UCSD-AML1 (cell line): Measurements from ENCODE around the gene OR2C3.
"Not testable (repeated sequence)": the region's sequence is repeated elsewhere in the genome, so short reads cannot be mapped to it uniquely, and the experiment has no call there.

Source experiments
- DNase-seq: peaks from one replicate; lab custom pipeline; 2025; ENCODE audit not compliant: unreplicated experiment; lab: John Stamatoyannopoulos, UW

OR2C3 gene

DNA sequence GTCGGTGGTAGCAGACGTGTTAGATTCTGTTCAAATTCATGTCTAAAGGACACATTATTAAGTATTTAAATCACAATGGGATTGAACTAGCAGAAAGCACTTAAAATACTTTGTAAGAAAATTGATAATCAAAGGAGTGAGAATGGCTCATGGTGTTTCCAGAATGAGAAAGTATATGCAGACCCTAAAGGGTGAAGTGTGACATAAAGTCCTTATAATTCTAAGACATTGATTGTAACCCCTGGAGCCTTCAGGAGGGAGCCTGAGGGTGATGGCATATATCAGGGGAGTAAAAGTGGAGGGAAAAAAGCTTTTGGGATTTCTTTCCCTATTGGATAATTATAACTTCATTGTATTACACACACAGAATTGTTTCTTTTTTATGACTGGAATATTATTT is at the start of gene OR2C3:
Gene OR2C3, minus strand, starts transcription at position 101 of the 400 bp plus-strand sequence. CDS start 3,929 bp downstream, outside the sequence.
- DNase-seq: no peak

DNA sequence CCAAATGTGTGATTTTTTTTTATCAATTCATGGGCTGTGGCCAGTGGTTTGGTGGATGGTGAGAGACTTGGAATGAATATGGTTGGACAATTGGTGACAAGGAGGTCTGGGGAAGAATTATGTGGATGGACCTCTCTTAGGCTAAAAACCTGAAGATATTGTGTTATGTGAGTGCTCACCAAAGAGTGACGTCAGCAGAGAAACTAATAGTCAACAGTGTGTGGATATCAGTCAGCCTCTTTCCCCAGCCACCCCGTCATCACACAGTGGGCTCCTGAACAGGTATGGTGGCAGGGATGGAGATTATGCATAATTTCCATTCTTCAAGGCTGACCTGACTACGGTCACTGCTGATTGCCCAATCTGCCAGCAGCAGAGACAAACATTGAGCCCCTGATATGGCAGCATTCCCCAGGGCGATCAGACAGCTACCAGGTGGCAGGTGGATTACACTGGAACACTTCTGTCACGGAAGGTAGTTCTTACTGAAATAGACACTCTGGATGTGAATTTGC is 42.8 kb upstream of the OR2C3 start:
- no peak for DNase-seq

DNA sequence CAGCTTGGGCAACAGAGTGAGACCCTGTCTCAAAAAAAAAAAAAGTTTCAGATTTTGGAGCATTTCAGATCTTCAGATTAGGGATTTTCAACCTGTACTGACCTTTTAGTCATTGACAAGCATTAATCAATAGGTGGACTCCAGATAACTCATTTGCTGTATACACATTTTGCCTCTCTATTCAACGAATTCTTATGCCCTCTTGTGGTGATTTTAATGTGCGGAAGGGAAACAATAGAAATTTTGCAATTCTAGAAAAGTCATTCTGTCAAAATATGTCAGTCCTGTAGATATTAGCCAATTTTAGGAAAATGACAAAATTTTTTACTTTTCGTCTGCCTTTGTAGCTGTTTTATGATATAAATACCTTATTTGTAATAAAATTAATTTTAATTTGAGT is 40.3 kb upstream of the OR2C3 start:
- no peak for DNase-seq

DNA sequence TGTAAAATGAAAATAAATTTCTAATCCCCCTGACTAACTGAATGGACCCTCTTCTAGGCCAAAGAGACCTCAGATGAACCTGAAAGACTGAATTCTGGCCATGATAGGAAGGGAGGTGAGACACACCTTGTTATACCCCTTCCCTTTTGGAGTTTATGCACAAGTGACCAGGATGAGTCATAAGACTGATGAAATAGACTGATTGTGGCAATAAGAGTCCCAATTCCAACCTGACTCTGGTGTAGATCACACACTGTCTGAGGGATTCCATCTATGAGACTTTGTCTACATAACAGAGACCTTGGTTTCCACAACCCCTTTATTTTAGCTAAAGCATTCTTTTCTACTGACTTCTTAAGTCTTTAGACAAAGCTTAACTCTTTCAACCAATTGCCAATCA is 38.4 kb upstream of the OR2C3 start:
- DNase-seq: no peak

DNA sequence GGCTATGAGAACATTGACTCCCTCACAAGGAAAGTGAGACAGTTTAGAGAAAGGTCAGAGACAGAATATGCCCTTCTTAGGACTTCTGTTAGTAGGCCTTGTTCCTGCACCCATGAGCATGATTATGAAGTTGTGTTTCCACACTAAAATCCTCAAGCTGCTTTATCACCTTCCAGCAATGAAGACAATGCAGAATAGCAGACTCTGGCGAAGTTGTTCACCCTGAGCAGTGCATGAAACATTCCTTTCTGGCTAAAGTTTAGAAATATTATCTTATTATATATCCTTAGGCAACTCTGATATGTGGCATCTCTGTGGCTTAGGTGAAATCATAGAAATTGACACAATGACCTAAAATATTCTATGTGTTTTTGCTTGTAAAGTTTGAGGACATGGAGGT is 38.0 kb upstream of the OR2C3 start:
- no peak for DNase-seq

DNA sequence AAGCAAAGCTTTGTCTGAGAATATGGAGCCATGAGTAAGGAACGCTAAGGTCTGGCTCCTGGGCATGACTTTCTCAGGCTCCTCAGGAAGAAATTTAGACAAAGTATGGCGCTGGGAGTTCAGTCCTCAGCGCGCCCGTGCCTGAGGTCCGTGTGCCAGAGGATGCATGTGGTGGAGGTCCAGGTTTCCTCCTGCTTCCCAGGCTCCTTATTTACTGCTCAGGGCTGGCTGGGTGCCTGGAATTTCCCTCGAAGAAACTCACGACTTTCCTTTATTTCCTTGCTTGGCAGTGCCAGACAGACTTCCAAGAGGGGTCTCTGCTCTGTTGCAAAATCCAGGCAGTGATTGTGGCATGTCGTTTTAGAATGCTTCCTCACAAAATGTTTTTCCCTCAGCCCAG is 26.0 kb upstream of the OR2C3 start:
- no peak for DNase-seq

DNA sequence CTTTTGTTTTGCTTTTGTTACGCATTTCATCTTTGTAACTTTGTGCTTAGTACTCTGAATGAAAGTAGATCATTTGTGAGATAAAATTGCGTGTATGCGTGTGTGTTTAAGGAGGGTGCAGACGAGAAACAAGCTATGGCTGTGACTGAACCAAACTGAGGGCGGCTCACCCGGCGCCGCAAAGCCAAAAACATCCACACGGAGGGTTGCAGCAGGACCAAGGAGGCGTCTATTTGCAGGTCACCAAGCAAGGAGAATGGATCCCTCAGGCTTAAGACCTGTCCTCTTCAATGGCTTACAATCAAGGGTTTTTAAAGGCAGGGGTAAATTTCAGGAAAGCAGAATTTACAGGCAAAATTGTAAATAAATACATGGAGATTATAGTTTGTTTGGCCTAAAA is 25.5 kb upstream of the OR2C3 start:
- DNase-seq: no peak

DNA sequence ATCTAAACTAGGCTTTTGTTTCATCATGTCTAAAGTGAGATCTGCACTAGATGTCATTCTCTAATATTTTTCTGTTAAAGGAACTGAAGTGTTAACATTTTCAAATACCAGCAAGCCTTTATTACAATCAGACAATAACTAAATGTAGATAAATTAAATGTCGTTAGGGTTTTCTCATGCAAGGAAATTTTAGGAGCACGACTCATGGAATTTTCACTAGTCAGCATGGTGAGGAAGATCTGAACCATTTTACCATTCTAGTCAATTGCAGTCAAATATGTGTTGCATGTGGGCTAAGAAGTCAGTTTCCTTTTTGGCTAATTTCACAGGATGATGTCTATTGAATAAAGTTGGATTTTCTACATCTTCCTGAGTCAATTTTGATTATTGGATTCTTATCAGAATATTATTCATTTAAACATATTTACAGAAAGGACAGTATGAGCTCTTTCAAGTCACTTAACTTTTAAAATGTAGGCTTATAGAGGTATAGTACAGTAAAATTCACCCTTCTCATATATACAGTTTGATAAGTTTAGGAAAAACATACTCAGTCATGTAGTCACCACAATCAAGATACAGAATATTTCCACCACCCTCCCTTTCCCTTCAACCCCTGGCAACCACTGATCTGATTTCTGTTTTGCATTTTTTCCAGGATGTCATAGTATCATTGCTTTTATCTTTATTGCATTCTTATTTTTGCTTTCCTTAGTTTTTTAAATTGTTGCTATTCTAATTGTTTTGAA is 21.9 kb upstream of the OR2C3 start:
- DNase-seq: no peak

DNA sequence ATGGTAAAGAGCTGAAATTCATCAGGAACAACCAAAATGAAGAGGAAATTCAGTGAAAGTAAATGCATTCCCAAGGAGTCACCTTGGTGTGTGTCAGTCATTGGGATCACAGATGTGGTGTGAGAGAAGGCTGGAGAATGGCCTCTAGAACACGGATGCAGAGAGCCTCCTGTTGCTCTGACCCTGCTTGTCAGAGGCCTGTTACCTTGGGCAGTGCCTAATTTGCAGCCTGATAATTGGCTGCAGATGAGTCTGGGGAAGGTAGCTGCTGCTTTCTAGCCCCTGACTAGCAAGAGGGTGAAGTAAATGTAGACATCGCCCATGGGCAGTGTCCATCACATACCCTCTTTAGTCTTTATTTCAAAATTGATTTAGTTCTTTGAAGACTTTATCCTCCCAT is 16.0 kb upstream of the OR2C3 start:
- no peak for DNase-seq

DNA sequence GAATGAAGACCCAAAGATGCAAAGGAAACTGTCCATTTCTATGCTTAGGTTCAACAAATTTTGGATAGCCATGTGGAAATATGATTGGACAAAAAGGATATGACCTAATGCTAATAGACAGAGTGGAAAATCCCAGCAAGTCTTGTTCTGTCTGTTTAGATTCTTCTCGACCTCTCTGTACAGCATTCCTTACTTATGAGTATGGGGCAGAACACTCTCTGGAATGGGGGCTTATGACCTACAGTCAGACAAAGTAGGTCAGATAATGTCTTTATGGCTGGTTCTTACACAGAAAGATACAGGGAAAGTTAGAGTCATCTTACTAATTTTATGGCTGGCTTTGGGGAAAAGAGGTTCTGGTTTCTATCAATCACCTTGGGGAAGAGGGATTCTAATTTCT is 15.5 kb upstream of the OR2C3 start:
- no peak for DNase-seq

DNA sequence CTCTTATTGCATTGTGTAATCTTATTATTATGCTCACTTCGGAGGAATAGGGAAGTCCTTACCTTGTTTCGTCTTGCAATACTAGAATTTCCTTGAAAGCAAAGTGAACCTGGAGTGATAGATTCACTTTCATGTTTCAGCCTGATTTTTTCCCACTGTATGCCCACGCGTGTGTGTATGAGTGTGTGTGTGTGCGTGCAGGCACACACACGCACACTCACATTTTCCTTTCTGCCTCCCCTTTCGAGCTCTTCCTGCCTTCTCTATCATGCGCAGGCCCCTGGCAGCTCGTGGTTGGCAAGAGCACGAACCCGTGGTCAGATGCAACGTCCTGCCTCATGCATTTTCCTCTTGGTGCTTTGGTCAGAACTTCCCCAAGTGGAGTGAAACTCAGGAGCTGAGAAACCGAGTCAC is 12.5 kb upstream of the OR2C3 start, which contains the start of gene GCSAML:
Gene GCSAML, plus strand, starts transcription at position 366 of the 414 bp plus-strand sequence. CDS start 58 bp downstream, outside the sequence.
- DNase-seq: peak; percentile 85

DNA sequence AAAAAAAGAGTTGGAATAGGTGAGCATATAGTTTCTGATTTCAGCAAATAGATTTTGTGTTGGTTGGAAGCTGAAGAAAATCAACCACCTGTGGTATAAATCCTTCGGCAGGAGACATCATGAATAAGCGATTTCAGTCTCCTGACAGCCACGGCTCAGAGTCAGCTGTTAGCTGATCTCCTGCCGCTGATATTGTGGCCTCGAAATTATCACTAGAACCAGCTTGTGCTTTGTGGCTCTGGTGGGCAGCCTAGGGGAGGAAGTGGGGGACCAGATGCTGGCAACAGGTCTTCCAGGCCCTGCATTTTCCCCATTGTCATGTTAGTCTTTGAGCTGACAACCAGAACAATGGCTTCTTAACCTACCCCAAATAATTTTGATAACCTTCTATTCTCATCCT is 11.9 kb upstream of the OR2C3 start:
- peak; percentile 81 for DNase-seq

DNA sequence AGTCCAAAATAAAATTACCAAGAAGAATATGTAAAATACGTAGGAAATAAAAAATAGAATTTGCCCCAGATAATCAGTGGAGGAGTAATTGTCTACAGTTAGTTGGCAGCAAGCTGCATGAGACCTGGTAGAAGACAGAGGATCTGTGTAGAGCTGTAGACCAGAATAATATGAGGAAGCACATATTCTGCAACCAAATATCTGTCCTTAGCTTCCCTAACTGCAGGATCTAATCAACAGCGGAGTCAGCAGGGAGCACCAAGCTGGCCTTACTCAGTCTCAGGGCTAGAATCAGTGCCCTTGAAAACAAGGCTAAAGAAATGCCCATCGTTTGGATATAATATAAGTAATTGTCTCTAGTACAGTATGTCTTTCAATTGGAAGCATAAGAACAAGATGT is 6.6 kb upstream of the OR2C3 start:
- DNase-seq: no peak

DNA sequence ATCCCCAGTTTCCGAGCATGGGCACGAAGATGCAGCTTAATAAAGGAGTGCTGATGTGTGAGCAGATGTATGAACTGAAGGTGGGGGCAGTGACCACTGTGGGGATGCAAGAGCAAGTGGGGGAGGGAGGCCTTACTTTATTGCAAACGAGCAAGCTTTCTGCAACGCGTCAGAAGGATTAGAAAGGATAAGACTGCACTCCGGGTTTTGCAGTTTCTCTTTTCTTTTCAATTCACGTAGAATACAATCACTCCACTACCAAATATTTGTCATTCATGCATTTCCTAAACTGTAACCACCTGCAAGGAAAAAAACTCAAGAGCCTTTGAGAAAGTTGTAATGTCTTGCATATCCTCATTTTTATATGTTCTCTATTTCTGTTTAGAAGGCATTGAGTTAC is 4.3 kb upstream of the OR2C3 start:
- no peak for DNase-seq

DNA sequence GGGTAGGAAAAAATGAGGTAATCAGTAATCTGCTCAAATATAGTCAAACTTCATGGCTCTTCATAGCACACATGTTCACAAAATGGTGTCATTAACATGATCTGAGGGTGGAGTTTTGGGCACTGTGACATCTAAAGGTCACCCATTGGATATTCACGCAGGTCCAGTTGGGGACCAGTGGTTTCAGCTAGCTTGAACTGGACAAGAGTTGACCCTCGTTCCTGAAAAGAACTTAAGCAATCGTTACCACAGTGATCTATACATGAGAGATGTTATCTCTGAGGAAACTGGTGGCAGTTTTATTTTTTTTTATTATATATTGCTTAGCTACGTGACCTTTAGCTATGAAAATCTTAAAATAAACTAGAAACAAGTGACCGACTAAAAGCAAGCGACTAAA is 3.0 kb upstream of the OR2C3 start:
- no peak for DNase-seq

DNA sequence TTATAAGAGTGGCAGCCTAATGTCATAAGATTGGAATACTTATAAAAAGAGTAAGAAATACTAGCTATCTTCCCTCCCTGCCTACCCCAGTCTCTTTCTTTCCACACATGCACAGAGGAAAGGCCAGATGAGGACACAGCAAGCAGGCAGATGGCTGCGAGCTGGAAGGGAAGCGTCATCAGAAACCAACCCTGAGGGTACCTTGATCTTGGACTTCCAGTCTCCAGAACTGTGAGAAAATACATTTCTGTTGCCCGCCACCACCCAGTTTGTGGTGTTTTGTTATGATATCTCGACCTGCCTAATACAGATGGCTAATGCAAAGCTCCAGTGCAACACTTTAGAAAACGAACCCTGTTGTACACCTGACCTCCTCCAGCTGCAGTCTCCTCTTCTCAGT is 2.3 kb upstream of the OR2C3 start:
- DNase-seq: no peak

DNA sequence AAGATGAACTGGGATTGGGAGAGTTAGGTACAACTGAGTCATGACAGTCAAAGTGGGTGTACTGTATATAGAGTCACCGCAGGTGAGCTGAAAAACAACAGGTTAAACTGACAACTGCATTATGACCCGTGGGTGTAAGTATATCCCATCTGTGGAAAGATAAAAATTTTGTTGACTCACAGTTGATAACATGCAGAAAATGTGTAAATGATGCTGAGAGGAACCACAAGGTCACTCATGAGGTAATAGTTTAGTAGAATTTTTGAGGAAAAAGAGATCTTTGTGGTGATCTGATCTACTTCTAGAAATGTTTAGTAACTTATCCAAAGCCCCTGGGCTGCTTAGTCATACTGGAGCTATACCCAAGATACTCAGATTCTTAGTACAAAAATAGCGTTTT is 838 bp downstream of the OR2C3 start:
- DNase-seq: no peak

DNA sequence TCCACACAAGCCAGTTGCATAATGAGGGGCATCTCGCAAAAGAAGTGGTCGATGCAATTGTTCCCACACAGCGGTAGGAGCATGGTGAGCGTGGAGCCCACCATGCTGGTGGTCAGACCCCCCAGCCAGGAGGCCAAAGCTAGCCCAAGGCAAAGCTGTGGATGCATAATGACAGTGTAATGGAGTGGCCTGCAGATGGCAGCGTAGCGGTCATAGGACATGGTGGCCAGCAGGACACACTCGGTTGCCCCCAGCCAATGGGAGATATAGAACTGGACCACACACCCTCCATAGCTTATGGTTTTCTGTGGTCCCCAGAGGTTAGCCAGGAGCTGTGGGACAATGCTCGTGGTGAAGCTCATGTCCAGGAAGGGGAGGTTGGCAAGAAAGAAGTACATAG is 4.3 kb downstream of the OR2C3 start:
- no peak for DNase-seq

DNA sequence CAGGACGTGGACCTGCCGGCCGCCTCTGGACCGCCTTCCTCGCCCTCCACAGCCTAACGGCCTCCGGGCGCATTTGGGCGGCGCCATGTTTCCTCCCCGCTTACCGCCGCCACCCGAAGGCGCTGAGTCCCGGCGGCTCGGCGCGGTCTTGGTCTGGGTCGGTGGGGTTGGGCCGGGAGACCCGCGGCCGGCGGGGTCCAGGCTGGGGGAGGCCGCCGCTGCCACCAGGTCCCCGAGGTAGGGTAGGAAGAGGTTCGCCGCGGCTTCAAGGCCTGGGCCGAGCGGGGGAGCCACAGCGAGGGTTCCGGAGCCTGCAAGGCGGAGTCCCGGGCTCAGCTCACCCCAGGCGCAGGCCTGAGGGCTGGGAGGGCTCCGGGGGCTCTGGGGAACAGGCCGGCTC is 5.5 kb downstream of the OR2C3 start:
- no peak for DNase-seq

DNA sequence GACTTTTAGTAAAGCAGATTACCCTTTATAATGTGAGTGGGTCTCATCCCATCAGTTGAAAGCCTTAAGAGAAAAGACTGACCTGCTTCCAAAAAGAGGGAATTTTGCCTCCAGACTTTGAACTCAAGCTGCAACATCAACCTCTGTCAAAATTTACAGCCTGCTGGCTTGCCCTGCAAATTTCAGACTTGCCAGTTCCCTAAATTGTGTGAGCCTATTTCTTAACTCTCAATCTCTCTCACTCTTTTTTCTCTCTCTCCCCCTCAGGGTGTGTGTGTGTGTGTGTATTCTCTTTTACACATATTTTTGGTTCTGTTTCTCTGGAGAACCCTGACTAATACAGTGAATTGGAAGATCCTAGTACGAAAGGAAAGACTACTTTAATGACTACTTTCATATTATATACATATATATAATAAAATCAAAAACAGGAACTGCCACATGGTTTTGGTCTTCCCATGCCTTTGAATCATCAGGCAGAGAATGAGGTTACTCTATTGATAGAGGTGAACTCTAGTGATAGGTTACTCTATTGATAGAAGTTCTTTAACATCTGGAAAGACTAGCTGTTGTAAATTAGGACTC is 6.4 kb downstream of the OR2C3 start:
- no peak for DNase-seq

DNA sequence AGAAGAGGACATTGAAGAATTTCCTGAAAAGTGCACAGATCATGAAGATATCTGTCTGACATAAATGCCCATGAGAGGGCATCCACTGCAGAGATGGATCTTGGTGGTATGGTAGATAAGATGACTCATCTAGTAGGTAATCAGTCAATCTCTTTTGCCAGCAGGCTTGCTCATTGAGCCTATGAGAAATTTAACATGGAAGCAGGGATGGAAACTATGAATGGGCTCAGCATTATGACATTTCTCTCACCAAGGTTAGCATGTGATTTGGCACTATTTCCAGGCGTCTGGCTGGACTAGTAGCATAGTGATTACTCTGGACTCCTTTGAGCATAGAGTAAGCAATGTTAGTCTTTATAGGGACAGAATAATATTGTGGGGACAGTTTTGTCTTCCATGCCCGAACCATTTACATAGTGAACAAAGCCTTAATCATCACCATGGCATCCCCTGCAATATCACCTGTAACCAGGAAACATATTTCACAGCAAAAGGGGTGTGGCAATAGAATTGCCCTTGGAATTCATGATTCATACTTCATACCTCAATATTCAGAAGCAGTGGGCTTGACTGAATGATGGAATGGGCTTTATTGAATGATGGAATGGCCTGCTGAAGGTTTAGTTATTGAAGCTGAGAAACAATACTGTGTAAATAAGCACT is 7.3 kb downstream of the OR2C3 start:
- DNase-seq: no peak

DNA sequence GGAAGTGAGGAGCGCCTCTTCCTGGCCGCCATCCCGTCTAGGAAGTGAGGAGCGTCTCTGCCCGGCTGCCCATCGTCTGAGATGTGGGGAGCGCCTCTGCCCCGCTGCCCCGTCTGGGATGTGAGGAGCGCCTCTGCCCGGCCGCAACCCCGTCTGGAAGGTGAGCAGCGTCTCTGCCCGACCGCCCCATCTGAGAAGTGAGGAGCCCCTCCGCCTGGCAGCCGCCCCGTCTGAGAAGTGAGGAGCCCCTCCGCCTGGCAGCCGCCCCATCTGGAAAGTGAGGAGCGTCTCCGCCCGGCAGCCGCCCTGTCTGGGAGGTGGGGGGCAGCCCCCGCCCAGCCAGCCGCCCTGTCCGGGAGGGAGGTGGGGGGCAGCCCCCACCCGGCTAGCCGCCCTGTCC is 14.4 kb downstream of the OR2C3 start:
- not testable (repeated sequence) for DNase-seq
